Smooth muscle cell (in vitro differentiated cells): Measurements from ENCODE around the gene CCSER1. TPM values are rescaled to one million over a fixed set of nuclear protein-coding genes. Genes with fewer than 3 reads are reported as not detected.

ENCODE experiments used
- DNase-seq: peaks from one replicate; lab custom pipeline; 2025; ENCODE audit not compliant: unreplicated experiment; lab: John Stamatoyannopoulos, UW
- H2AFZ ChIP-seq: fragments of 200-600 bp; sonication (generic); 2 replicates; pipeline ENCODE4 v1.6.0; 2016; ENCODE audit warnings: antibody characterized with exemption, low read depth, mild to moderate bottlenecking
- H3F3A ChIP-seq: fragments of 200-600 bp; sonication (generic); 2 replicates; pipeline ENCODE4 v1.6.0; 2017; ENCODE audit warnings: antibody characterized with exemption, low read depth
- H3K27ac ChIP-seq: fragments of 200-600 bp; sonication (generic); 2 replicates; pipeline ENCODE4 v1.5.1; 2016; ENCODE audit warnings: low read depth, mild to moderate bottlenecking
- H3K27me3 ChIP-seq: fragments of 200-600 bp; sonication (generic); 2 replicates; pipeline ENCODE4 v1.6.1; 2016; ENCODE audit warnings: low read depth, mild to moderate bottlenecking
- H3K36me3 ChIP-seq: fragments of 200-600 bp; sonication (generic); 2 replicates; pipeline ENCODE4 v1.5.1; 2016; ENCODE audit warnings: low read depth
- H3K4me1 ChIP-seq: fragments of 200-600 bp; sonication (generic); 2 replicates; pipeline ENCODE4 v1.5.1; 2016; ENCODE audit warnings: low read depth
- H3K4me2 ChIP-seq: fragments of 200-600 bp; sonication (generic); 2 replicates; pipeline ENCODE4 v1.6.0; 2016; ENCODE audit warnings: mild to moderate bottlenecking
- H3K4me3 ChIP-seq: fragments of 200-600 bp; sonication (generic); 2 replicates; pipeline ENCODE4 v1.5.1; 2016; ENCODE audit warnings: mild to moderate bottlenecking
- H3K79me2 ChIP-seq: fragments of 200-600 bp; sonication (generic); 2 replicates; pipeline ENCODE4 v1.6.0; 2016; ENCODE audit warnings: low read depth, mild to moderate bottlenecking
- H3K9ac ChIP-seq: fragments of 200-600 bp; sonication (generic); 2 replicates; pipeline ENCODE4 v1.6.0; 2016; ENCODE audit warnings: low read depth
- H3K9me3 ChIP-seq: fragments of 200-600 bp; sonication (generic); replicated peaks from 2 replicates; pipeline ENCODE4 v1.5.1; 2016; ENCODE audit warnings: low read depth
- H4K20me1 ChIP-seq: fragments of 200-600 bp; sonication (generic); 2 replicates; pipeline ENCODE4 v1.6.0; 2016; ENCODE audit warnings: low read depth
- CTCF ChIP-seq: fragments of 200-600 bp; sonication (generic); IDR thresholded peaks from 2 replicates; pipeline ENCODE4 v1.5.1; 2017; ENCODE audit warnings: borderline replicate concordance, mild to moderate bottlenecking, antibody characterized with exemption; ENCODE audit not compliant: insufficient read depth, poor library complexity, severe bottlenecking
- WGBS: methylation state at CpG from one replicate; pipeline ENCODE4 v1.1.7; 2016; ENCODE audit warnings: low lambda C conversion rate; 5-methylcytosine and 5-hydroxymethylcytosine counted together
- polyA plus RNA-seq: library from polyadenylated mRNA; unstranded; fragments of >200 nt; fragmentation: Nextera tagmentation; extraction: Ambion mirVana; gene quantifications from 2 replicates; pipeline ENCODE4 v1.2.1, GENCODE V29; 2016
- total RNA-seq: library from RNA; depleted of rRNA; stranded (reverse); fragments of >200 nt; gene quantifications from 2 replicates; pipeline ENCODE4 v1.2.3, GENCODE V29; 2014

The CCSER1 gene
- total and polyA plus RNA-seq, 2 experiments from 2014 or later: 0.76 TPM; not detected in 1

- Histone ChIP-seq H3K4me1 (no peaks in the 10 kb centered on the region), H3K9me3 (no peaks in the 10 kb centered on the region), H3K79me2 (no peaks in the 10 kb centered on the region), H3K4me3 (no peak overlapping the region), H3K27ac (no peak overlapping the region), H3K36me3 (no peaks in the 10 kb centered on the region), H4K20me1 (no peaks in the 10 kb centered on the region), H3K27me3 (no peaks in the 10 kb centered on the region), H3F3A (no peaks in the 10 kb centered on the region), H2AFZ (no peak overlapping the region), H3K4me2 (no peak overlapping the region), H3K9ac (no peak overlapping the region)
- no peak for DNase-seq
- 46% methylated on average over 2 of the region's 2 CpGs for WGBS
- TF ChIP-seq CTCF: no peak
Observed at GRCh38 chr4:90442619-90443018, 315.4 kb downstream of the CCSER1 start.

- no peak for DNase-seq
- no peak overlapping the region for H3K9ac ChIP-seq
- H4K20me1 ChIP-seq: no peaks in the 10 kb centered on the region
- H3K4me2 ChIP-seq: no peak overlapping the region
- H3F3A ChIP-seq: no peaks in the 10 kb centered on the region
- H3K36me3 ChIP-seq: no peaks in the 10 kb centered on the region
- H3K27ac ChIP-seq: no peak overlapping the region
- H3K27me3 ChIP-seq: no peaks in the 10 kb centered on the region
- no peak overlapping the region for H3K4me3 ChIP-seq
- no peak for TF ChIP-seq CTCF
- no peaks in the 10 kb centered on the region for H3K4me1 ChIP-seq
- H2AFZ ChIP-seq: no peak overlapping the region
- no peaks in the 10 kb centered on the region for H3K79me2 ChIP-seq
- 94% methylated on average over 1 of the region's 1 CpG for WGBS
- H3K9me3 ChIP-seq: no peaks in the 10 kb centered on the region
Observed at GRCh38 chr4:90443231-90443630, 316.0 kb downstream of the CCSER1 start.

GRCh38 chr4:90444904-90445303 lies 317.7 kb downstream of the CCSER1 start:
- no peaks in the 10 kb centered on the region for H3K79me2 ChIP-seq
- WGBS: 96% methylated on average over 2 of the region's 2 CpGs
- no peak overlapping the region for H3K4me2 ChIP-seq

More at GRCh38 chr4:90444904-90445303, 317.7 kb downstream of the CCSER1 start:
- Histone ChIP-seq H3K36me3 (no peaks in the 10 kb centered on the region), H3K27ac (no peak overlapping the region), H3K4me3 (no peak overlapping the region), H3K4me1 (no peaks in the 10 kb centered on the region), H3F3A (no peaks in the 10 kb centered on the region), H3K9me3 (no peaks in the 10 kb centered on the region), H2AFZ (no peak overlapping the region), H4K20me1 (no peaks in the 10 kb centered on the region), H3K9ac (no peak overlapping the region), H3K27me3 (no peaks in the 10 kb centered on the region)
- DNase-seq: no peak
- no peak for TF ChIP-seq CTCF
